ENCODE data around the gene NDUFA12. TPM values are rescaled to one million over a fixed set of nuclear protein-coding genes. Genes with fewer than 3 reads are reported as not detected.
"Not testable (repeated sequence)": the region's sequence is repeated elsewhere in the genome, so short reads cannot be mapped to it uniquely, and the experiment has no call there.

NDUFA12 gene
- total RNA-seq, 1 donor from 2014 or later = 79.3 TPM

GRCh38 chr12:95002754-95003153, 743 bp downstream of the NDUFA12 start:
- Histone ChIP-seq H3K36me3 (no peaks in the 10 kb centered on the region), H3K27me3 (no peaks in the 10 kb centered on the region), H3K27ac (peak overlapping the region; percentile 84), H3K9me3 (no peaks in the 10 kb centered on the region), H3K4me3 (peak overlapping the region; percentile 72 to 82), H3K4me1 (peaks cover 39% of the 10 kb centered on the region)
- TF ChIP-seq CTCF (IDR thresholded peaks at IDR 0.05) (no peak), POLR2A (IDR thresholded peaks at IDR 0.05) (no peak), POLR2AphosphoS5 (IDR thresholded peaks at IDR 0.05; ENCODE audit: insufficient read depth in 1 of 2, low read depth in 1 of 2) (no peak)
- no peak for DNase-seq (ENCODE audit: extremely low spot score in 2 of 2)
- intact Hi-C loops (cut with DNase I) = no loop called here

- Histone ChIP-seq H3K36me3 (peaks cover 0 to 17% of the 10 kb centered on the region in 2 donors), H3K4me1 (peaks cover 39% of the 10 kb centered on the region), H3K27ac (no peak overlapping the region), H3K4me3 (no peak overlapping the region), H3K9me3 (no peaks in the 10 kb centered on the region), H3K27me3 (no peaks in the 10 kb centered on the region)
- no peak for DNase-seq (ENCODE audit: extremely low spot score in 2 of 2)
- no peak for TF ChIP-seq CTCF (IDR thresholded peaks at IDR 0.05)
- no peak for TF ChIP-seq POLR2A (IDR thresholded peaks at IDR 0.05)
- no peak for TF ChIP-seq POLR2AphosphoS5 (IDR thresholded peaks at IDR 0.05; ENCODE audit: insufficient read depth in 1 of 2, low read depth in 1 of 2)
- intact Hi-C loops (cut with DNase I) = no loop called here
Observed at GRCh38 chr12:94998326-94998725, 5.2 kb downstream of the NDUFA12 start.

GRCh38 chr12:94997726-94998125, 5.8 kb downstream of the NDUFA12 start:
- Histone ChIP-seq H3K9me3 (no peaks in the 10 kb centered on the region), H3K27ac (no peak overlapping the region), H3K36me3 (peaks cover 0 to 17% of the 10 kb centered on the region in 2 donors), H3K27me3 (no peaks in the 10 kb centered on the region), H3K4me3 (no peak overlapping the region), H3K4me1 (peaks cover 35% of the 10 kb centered on the region)
- intact Hi-C loops (cut with DNase I) = no loop called here
- TF ChIP-seq POLR2A (IDR thresholded peaks at IDR 0.05) = no peak
- TF ChIP-seq POLR2AphosphoS5 (IDR thresholded peaks at IDR 0.05; ENCODE audit: insufficient read depth in 1 of 2, low read depth in 1 of 2) = no peak
- TF ChIP-seq CTCF (IDR thresholded peaks at IDR 0.05) = no peak
- DNase-seq (ENCODE audit: extremely low spot score in 2 of 2) = no peak

- TF ChIP-seq CTCF (IDR thresholded peaks at IDR 0.05) = no peak
- no peak for TF ChIP-seq POLR2A (IDR thresholded peaks at IDR 0.05)
- TF ChIP-seq POLR2AphosphoS5 (IDR thresholded peaks at IDR 0.05; ENCODE audit: insufficient read depth in 1 of 2, low read depth in 1 of 2) = no peak
- Histone ChIP-seq H3K9me3 (no peaks in the 10 kb centered on the region), H3K36me3 (peaks cover 0 to 21% of the 10 kb centered on the region in 2 donors), H3K27me3 (no peaks in the 10 kb centered on the region), H3K4me1 (peaks cover 28% of the 10 kb centered on the region), H3K27ac (no peak overlapping the region), H3K4me3 (no peak overlapping the region)
- intact Hi-C loops (cut with DNase I) = no loop called here
- no peak for DNase-seq (ENCODE audit: extremely low spot score in 2 of 2)
Observed at GRCh38 chr12:94997061-94997460, 6.4 kb downstream of the NDUFA12 start.

GRCh38 chr12:94994312-94994711, 9.2 kb downstream of the NDUFA12 start:
- TF ChIP-seq CTCF (IDR thresholded peaks at IDR 0.05) (no peak), POLR2A (IDR thresholded peaks at IDR 0.05) (no peak), POLR2AphosphoS5 (IDR thresholded peaks at IDR 0.05; ENCODE audit: insufficient read depth in 1 of 2, low read depth in 1 of 2) (no peak)
- Histone ChIP-seq H3K9me3 (no peaks in the 10 kb centered on the region), H3K27ac (no peak overlapping the region), H3K36me3 (peaks cover 0 to 21% of the 10 kb centered on the region in 2 donors), H3K27me3 (no peaks in the 10 kb centered on the region), H3K4me3 (no peak overlapping the region), H3K4me1 (peaks cover 3% of the 10 kb centered on the region)
- no peak for DNase-seq (ENCODE audit: extremely low spot score in 2 of 2)
- intact Hi-C loops (cut with DNase I) = no loop called here

GRCh38 chr12:94993855-94994254, 9.6 kb downstream of the NDUFA12 start:
- H3K36me3 ChIP-seq = peaks cover 0 to 21% of the 10 kb centered on the region in 2 donors
- DNase-seq (ENCODE audit: extremely low spot score in 2 of 2); H3K9me3 ChIP-seq; H3K27ac ChIP-seq; H3K4me1 ChIP-seq; intact Hi-C loops (cut with DNase I); H3K4me3 ChIP-seq; H3K27me3 ChIP-seq: not testable (repeated sequence)

Measured in vagina (tissue), 2 donors.